HEK293T (cell line): ENCODE results near the gene COL6A1.

ENCODE experiments used
- ARNT ChIP-seq: fragments of 450-650 bp; IDR thresholded peaks from 2 replicates; pipeline ENCODE4 v1.6.1; 2017; ENCODE audit warnings: mild to moderate bottlenecking
- BHLHE40 ChIP-seq: fragments of 450-650 bp; IDR thresholded peaks from 2 replicates; pipeline ENCODE4 v1.6.1; 2016; ENCODE audit warnings: mild to moderate bottlenecking, moderate library complexity, borderline replicate concordance
- ELF4 ChIP-seq: fragments of 450-650 bp; IDR thresholded peaks from 2 replicates; pipeline ENCODE4 v1.6.1; 2017; ENCODE audit warnings: antibody characterized with exemption
- FOXA1 ChIP-seq: fragments of 450-650 bp; IDR thresholded peaks from 2 replicates; pipeline ENCODE4 v1.6.1; 2016; ENCODE audit warnings: mild to moderate bottlenecking
- FOXK2 ChIP-seq: fragments of 450-650 bp; IDR thresholded peaks from 2 replicates; pipeline ENCODE4 v1.6.1; 2016; ENCODE audit warnings: mild to moderate bottlenecking
- FOXM1 ChIP-seq: fragments of 450-650 bp; IDR thresholded peaks from 2 replicates; pipeline ENCODE4 v1.6.1; 2017; ENCODE audit warnings: mild to moderate bottlenecking, borderline replicate concordance
- HDGF ChIP-seq: fragments of 450-650 bp; IDR thresholded peaks from 2 replicates; pipeline ENCODE4 v1.6.1; 2017; ENCODE audit warnings: antibody characterized with exemption, borderline replicate concordance
- NFRKB ChIP-seq: fragments of 450-650 bp; IDR thresholded peaks from 2 replicates; pipeline ENCODE4 v1.6.1; 2016; ENCODE audit warnings: mild to moderate bottlenecking, moderate library complexity
- SP1 ChIP-seq: fragments of 450-650 bp; IDR thresholded peaks from 2 replicates; pipeline ENCODE4 v1.6.1; 2017
- SUZ12 ChIP-seq: fragments of 450-650 bp; IDR thresholded peaks from 2 replicates; pipeline ENCODE4 v1.6.1; 2016; ENCODE audit warnings: mild to moderate bottlenecking
- ZNF384 ChIP-seq: fragments of 450-650 bp; IDR thresholded peaks from 2 replicates; pipeline ENCODE4 v1.6.1; 2016

DNA sequence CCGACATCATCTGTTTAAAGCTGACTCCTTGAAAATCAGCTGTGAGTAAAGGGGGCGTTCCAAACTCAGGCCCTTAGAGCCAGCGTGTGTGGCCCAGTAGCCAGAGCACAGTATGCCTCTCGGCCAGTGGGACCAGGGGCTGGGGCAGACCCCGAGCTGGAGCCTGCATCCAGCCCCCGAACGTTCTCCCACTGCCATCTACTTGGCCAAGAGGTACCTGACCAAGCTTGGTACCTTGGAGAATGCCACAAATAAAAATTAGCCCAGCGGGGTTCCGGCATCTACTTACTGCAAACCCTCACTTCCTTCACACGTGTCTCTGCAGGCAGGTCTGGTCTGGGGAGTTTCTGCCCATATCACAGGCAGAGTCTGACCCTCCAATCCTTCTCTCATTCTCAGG, 59.6 kb downstream of the COL6A1 start:
- TF ChIP-seq SP1: no peak
- TF ChIP-seq SUZ12: no peak
- TF ChIP-seq FOXA1: no peak
- TF ChIP-seq BHLHE40: no peak
- TF ChIP-seq ZNF384: no peak
- no peak for TF ChIP-seq FOXM1
- TF ChIP-seq FOXK2: no peak
- TF ChIP-seq ARNT: no peak
- no peak for TF ChIP-seq NFRKB
- no peak for TF ChIP-seq HDGF
- TF ChIP-seq ELF4: no peak
